ENCODE measurements around the gene CABLES2. TPM values are rescaled to one million over a fixed set of nuclear protein-coding genes. Genes with fewer than 3 reads are reported as not detected.

The CABLES2 gene
- polyA plus RNA-seq, 1 donor = 10.0 TPM

DNA sequence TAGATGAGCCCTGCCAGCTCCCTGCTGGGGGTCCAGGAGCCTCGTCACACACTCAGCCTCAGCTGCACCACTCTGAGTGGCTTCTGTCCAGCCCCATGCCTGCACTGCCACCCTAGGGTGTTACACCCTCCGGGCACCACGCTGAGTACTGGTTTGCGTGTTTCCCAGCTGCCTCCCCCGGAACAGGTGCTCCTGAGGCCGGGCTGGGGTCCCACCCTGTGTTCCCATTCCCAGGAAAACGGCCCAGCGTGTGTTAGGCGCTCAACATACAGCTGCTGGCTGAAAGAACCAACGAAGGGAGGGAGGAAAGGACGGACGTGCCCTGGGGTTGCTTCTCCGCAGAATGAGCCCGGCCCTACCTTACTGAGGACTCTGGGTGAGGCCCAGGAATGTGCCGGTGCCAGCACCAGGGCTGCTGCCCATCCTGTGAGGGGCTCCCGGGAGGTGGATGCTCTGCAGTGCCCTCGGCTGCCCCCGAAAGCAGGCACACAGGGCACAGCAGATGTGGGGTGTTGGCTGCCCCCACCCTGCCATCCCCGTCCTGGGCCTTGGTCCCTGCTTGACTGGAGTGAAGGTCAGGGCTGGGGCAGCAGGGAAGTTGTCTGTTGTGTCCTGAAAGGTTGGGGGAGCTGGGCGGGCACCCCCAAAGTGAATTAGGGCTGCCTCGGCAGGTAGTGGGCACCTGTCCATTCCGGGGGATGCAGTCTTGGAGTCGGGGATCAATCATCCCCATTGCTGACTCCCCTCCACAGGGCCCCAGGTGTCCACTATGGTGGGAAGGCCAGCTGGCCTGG, 56.3 kb downstream of the CABLES2 start:
- no peak for DNase-seq

DNA sequence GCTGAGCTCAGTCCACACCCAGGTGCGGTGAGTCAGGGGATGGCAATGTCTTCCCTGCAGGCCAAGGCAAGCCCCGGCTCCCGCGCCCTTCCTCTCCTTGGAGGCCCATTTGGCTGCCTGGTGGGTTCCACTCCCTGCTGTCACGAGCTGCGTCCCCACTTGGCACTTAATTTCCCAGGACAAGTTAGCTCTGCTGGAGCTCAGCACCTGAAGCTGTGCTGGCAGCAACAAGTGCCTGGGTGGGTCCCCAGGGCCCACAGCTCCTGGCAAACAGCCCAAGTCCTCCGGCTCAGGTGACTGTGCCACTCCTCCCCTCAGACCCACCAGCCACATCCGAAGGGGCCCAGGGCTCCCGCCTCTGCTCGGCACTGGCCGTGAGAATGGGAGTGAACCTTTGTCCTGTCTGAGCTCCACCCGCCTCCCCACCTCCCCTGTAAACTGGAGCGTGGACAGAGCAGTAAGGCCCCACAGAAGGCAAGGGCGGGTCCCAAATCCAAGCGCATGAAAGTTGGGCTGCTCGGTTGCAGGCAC, 56.9 kb downstream of the CABLES2 start:
- no peak for DNase-seq

DNA sequence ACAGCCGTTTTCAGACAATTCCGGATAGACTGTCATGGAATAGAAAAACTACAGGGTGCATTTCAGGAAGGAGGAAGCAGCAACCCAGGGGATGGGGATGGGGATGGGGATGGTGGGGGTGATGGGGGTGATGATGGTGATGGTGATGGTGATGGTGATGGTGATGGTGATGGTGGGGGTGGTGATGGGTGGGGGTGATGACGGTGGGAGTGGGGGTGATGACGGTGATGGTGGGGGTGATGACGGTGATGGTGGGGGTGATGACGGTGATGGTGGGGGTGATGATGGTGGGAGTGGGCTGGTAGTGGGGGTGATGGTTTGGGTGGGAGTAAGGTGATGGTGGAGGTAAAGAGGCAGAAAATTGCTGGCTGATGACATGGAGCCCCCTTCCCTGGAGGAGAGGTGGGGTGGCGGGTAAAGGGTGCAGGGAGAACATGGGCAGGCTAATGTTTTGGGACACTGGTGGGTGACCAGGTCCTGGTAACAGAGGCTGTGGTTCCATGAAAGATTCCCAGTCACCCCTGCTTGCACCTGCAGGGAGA, 57.5 kb downstream of the CABLES2 start:
- no peak for DNase-seq

DNA sequence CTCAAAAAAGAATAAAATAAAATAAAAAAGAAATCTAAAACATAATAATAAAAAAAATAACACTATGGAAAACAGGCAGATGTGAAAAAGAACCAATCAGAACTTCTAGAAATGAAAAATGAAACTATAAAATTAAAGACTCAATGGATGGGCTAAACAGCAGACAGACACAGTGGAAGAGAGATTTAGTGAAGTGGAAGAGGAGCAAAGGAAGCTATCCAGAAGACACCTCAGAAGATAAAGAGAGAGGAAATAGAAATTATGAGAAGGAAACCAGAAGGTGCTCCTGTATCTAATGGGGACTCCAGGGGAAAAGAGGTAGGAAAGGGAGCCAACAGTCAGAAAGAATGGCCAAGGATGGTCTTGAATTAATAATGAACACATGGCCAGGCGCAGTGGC, 58.5 kb downstream of the CABLES2 start:
- no peak for DNase-seq

DNA sequence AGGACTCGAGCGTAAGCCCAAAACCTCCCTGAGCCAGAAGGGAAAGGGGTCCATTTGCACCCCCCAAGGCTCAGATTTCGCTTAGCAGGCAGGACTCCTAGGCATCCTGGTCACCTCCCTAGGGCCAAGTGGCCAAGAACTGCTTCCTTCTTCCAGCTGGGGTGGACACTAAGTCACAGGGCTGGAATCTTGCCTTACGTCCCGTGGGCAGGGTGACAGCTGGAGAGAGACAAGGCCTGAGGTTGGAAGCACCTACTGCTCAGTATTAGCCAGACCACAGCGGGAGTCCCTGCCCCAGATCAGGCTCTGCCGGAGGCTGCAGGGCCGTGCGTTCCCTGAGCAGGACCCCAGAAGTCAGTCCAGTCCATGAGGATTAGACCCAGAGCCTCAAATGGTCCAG, 59.6 kb downstream of the CABLES2 start:
- DNase-seq = no peak

DNA sequence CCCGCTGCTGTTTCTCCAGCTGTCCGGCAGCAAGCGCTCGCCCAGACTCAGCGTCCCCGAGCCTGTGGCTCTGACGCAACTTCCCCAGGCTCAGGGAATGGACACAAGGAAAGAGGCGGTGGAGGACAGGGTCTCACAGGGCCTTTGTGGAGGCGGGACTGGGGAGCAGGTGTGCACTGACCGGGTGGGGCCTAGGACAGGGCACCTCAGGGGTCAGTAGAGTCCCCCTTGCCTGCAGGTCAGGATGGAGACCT, 60.0 kb downstream of the CABLES2 start:
- DNase-seq = no peak

DNA sequence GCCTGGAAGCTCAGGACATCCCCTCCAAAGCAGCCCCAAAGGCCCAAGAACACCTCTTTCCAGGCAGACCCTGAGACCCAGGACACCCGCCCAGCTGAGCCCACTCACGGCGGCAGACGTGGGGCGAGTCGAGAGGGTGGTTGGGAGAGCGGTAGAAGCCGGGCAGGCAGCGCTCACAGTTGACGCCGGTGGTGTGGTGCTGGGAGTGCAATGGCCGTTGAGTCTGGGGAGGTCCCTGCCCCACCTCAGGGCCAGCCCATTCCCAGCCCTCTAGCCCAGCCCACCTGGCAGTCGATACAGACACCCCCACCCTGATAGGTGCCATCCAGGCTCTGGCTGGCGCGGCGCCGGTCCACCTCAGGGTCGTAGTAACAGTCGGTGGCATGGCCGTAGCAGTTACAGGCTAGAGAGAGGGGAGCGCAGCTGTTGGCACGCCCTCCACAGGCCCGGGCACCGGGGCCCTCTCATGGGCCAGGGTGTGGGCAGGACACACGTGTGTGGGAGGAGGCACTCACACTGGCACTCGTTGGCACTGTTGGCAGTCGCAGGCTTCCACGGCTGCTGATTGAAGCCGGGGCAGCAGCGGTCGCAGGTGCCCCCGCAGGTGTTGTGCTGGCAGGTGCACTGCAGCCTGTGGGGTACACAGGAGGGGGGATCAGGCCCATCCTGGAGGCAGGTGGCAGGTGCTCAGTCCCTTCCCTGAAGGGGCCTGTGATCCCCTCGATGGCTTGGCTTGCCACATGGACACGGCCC, 60.5 kb downstream of the CABLES2 start:
- DNase-seq = no peak

DNA sequence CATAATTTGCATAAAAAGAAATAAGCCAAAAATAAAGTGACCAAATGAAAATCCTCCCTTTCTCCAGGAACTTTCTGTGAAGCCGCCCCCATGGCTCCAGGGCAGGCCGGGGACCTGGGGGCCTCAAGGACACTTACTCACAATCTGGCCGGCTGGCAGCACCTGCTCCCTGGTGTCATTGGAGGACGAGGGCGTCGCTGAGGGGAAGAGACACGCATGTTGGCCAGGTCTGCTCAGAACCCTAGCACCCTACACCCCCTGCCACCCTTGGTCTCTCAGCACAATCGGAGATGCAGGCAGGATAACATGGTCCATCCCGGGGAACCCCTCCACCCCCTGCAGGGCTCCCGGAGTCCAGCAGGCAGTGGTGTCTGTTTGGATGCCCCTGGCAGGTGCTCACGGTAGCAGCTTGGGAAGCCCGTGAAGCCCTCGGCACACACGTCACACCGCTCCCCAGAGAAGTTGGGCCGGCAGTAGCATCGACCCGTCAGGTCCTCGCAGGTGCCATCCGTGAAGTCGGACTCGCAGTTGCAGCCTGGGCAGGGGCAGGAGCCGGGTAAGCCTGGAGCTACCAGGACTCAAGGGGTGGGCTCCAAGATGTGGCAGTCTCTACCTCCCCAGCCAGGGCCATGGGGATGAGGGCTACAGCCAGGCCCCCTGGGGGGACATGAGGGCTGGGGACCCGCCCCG, 61.3 kb downstream of the CABLES2 start:
- DNase-seq = no peak

DNA sequence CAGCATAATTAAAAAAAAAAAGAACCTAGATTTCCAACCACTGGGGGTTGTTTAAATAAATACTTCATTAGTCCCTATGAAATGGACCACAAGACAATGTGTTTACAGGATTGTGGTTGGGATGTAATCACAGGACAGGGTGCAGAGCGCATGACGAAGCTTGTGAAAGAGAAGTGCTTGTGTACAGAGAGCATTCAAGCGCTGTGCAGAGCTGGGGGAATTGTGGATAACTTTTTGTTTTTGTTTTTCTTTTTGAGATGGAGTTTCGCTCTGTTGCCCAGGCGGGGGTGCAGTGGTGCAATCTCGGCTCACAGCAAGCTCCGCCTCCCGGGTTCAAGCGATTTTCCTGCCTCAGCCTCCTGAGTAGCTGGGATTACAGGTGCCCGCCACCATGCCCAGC, 62.3 kb downstream of the CABLES2 start:
- no peak for DNase-seq

DNA sequence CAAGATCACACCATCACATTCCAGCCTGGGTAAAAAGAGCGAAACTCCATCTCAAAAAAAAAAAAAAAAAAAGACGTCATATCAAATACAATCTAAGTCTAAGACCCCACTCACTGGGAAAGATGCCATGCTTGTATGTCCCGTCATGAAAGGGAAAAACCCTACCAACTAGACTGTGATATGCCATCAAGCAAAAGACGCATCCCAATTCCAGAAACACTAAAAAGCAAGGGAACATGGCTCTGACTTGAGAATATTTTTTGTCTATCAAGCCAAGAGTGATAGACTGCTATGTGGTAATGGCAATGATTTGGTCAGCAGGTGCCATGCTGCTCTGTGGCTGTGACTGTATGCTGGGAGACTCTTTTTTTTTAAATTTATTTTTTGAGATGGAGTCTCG, 63.0 kb downstream of the CABLES2 start:
- DNase-seq = no peak

DNA sequence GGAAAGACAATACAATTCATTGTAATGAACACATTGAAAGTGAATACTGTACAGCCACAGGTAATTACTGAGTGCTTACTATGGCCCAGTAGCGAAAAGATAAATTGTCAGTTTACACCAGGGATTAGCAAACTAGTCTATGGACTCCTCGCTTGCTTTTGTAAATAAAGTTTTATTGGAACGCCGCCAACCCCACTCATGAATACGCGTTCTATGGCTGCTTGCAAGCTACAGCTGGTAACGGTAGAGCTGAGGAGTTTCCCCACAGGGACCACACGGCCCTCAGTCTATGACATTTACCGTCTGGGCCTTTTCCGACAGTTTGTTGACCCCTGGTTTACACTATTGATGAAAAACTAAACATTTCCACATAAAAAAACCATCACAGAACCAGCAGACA, 64.2 kb downstream of the CABLES2 start:
- DNase-seq = no peak

DNA sequence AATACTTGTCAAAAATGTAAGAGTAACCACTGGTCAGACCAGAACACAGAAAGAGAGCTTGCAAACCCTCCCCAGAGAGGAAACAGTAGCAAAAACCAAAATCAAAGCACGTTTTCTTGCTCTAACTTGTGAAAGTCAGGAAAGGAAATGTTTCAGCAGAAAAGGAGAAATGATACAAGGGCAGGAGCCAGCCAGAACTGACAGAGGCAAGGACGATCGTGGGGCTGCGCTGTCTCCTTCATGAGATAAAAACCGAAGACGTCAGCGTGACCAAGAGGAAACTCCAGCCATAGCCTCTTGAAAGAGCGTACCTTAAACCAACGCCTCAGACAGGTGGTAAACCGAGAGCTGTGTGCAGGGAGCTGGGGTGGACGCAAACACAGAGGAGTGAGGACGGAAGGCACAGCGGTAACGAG, 67.4 kb downstream of the CABLES2 start:
- DNase-seq = no peak

Other genes starting within 250 kb of the CABLES2 start
- 38.3 TPM for gene MTG2, start 224.3 kb downstream of the CABLES2 start, polyA plus RNA-seq (ENCODE audit: insufficient read length)
- 0.15 TPM for gene HRH3, start 187.0 kb downstream of the CABLES2 start, polyA plus RNA-seq (ENCODE audit: insufficient read length)
- gene OSBPL2, start 168.8 kb downstream of the CABLES2 start, polyA plus RNA-seq (ENCODE audit: insufficient read length) = 43.6 TPM
- 37.6 TPM for gene ADRM1, start 104.3 kb downstream of the CABLES2 start, polyA plus RNA-seq (ENCODE audit: insufficient read length)
- gene LAMA5, start 40.0 kb downstream of the CABLES2 start, polyA plus RNA-seq (ENCODE audit: insufficient read length) = 119 TPM
- 686 TPM for gene RPS21, start 20.2 kb downstream of the CABLES2 start, polyA plus RNA-seq (ENCODE audit: insufficient read length)
- gene RBBP8NL, start 20.3 kb upstream of the CABLES2 start, polyA plus RNA-seq (ENCODE audit: insufficient read length) = 1.3 TPM
- 6.9 TPM for gene GATA5, start 68.7 kb upstream of the CABLES2 start, polyA plus RNA-seq (ENCODE audit: insufficient read length)
- 2.0 TPM for gene SLCO4A1, start 235.2 kb upstream of the CABLES2 start, polyA plus RNA-seq (ENCODE audit: insufficient read length)

Data from left kidney (tissue), 2 donors.